GM23338 (cell line): Measurements from ENCODE around the gene AGPAT4. TPM values are rescaled to one million over a fixed set of nuclear protein-coding genes. Genes with fewer than 3 reads are reported as not detected.

ENCODE experiments used
- ATAC-seq: fragments of 200-7000 bp; cut with Tn5 transposase; 3 replicates; pipeline ENCODE4 v1.9.1; 2020
- DNase-seq: peaks from one replicate; pipeline ENCODE4 v3.0.0-alpha.2; 2015; ENCODE audit warnings: low spot score
- H2AFZ ChIP-seq: fragments of 200-600 bp; sonication (generic); 2 replicates; pipeline ENCODE4 v1.8.0; 2016; ENCODE audit warnings: antibody characterized with exemption, mild to moderate bottlenecking, moderate library complexity
- H3F3A ChIP-seq: fragments of 200-600 bp; sonication (generic); replicated peaks from 2 replicates; pipeline ENCODE4 v1.8.0; 2017; ENCODE audit warnings: antibody characterized with exemption, mixed run types, low read depth
- H3K27ac ChIP-seq: fragments of 200-600 bp; sonication (generic); 2 replicates; pipeline ENCODE4 v1.6.1; 2016; ENCODE audit warnings: low read depth
- H3K27me3 ChIP-seq: fragments of 200-600 bp; sonication (generic); 2 replicates; pipeline ENCODE4 v1.8.0; 2016; ENCODE audit warnings: mild to moderate bottlenecking, mixed run types, moderate library complexity; ENCODE audit not compliant: insufficient read depth
- H3K36me3 ChIP-seq: fragments of 200-600 bp; sonication (generic); 2 replicates; pipeline ENCODE4 v1.8.0; 2016; ENCODE audit warnings: mild to moderate bottlenecking; ENCODE audit not compliant: insufficient read depth
- H3K4me1 ChIP-seq: fragments of 200-600 bp; sonication (generic); 2 replicates; pipeline ENCODE4 v1.8.0; 2016; ENCODE audit warnings: mild to moderate bottlenecking, moderate library complexity; ENCODE audit not compliant: insufficient read depth
- H3K4me2 ChIP-seq: fragments of 200-600 bp; sonication (generic); 2 replicates; pipeline ENCODE4 v1.7.1; 2017; ENCODE audit warnings: mixed run types
- H3K4me3 ChIP-seq: fragments of 200-600 bp; sonication (generic); 2 replicates; pipeline ENCODE4 v1.6.1; 2016; ENCODE audit warnings: mixed run types
- H3K79me2 ChIP-seq: fragments of 200-600 bp; sonication (generic); replicated peaks from 2 replicates; pipeline ENCODE4 v1.8.0; 2017; ENCODE audit warnings: mild to moderate bottlenecking; ENCODE audit not compliant: insufficient read depth
- H3K9me2 ChIP-seq: fragments of 200-600 bp; sonication (generic); 2 replicates; pipeline ENCODE4 v1.8.0; 2017; ENCODE audit not compliant: insufficient read depth
- H4K20me1 ChIP-seq: fragments of 200-600 bp; sonication (generic); replicated peaks from 2 replicates; pipeline ENCODE4 v1.8.0; 2017; ENCODE audit warnings: mild to moderate bottlenecking; ENCODE audit not compliant: insufficient read depth
- H3K27ac Mint-ChIP-seq: 2 replicates; pipeline ENCODE4 v1.8.0; 2020; ENCODE audit warnings: inconsistent platforms, mild to moderate bottlenecking, moderate library complexity, mixed read lengths
- H3K27me3 Mint-ChIP-seq: 3 replicates; pipeline ENCODE4 v1.8.0; 2022; ENCODE audit warnings: low read depth, mild to moderate bottlenecking, moderate library complexity, mixed read lengths, inconsistent platforms; ENCODE audit not compliant: insufficient read depth, poor library complexity
- H3K36me3 Mint-ChIP-seq: 3 replicates; pipeline ENCODE4 v1.8.0; 2021; ENCODE audit warnings: low read depth, mild to moderate bottlenecking, inconsistent platforms, moderate library complexity, mixed read lengths
- H3K4me1 Mint-ChIP-seq: 3 replicates; pipeline ENCODE4 v1.8.0; 2020; ENCODE audit warnings: mild to moderate bottlenecking, inconsistent platforms, mixed read lengths
- H3K4me3 Mint-ChIP-seq: 3 replicates; pipeline ENCODE4 v1.8.0; 2021; ENCODE audit warnings: moderate library complexity, mild to moderate bottlenecking, inconsistent platforms, mixed read lengths
- H3K9me3 Mint-ChIP-seq: 3 replicates; pipeline ENCODE4 v1.8.0; 2020; ENCODE audit warnings: moderate library complexity, mild to moderate bottlenecking, inconsistent platforms, mixed read lengths
- CREB1 ChIP-seq: fragments of 250-450 bp; sonication (Bioruptor Pico); IDR thresholded peaks from 2 replicates; pipeline ENCODE4 v1.5.0; 2020; ENCODE audit warnings: low read depth, mild to moderate bottlenecking, moderate library complexity
- EZH2phosphoT487 ChIP-seq: fragments of 200-600 bp; sonication (generic); IDR thresholded peaks from one replicate; pipeline ENCODE4 v1.8.1; 2018; ENCODE audit warnings: antibody characterized with exemption; ENCODE audit not compliant: unreplicated experiment
- NANOG ChIP-seq: IDR thresholded peaks from 2 replicates; pipeline ENCODE4 v1.6.1; 2016; ENCODE audit warnings: antibody characterized with exemption, borderline replicate concordance
- polyA plus RNA-seq: library from polyadenylated mRNA; unstranded; fragments of >200 nt; fragmentation: Nextera tagmentation; extraction: Ambion mirVana; gene quantifications from 2 replicates; pipeline ENCODE4 v1.2.1, GENCODE V29; 2016
- total RNA-seq: library from RNA; depleted of rRNA; stranded (reverse); fragments of >200 nt; shearing (Covaris generic); gene quantifications from 2 replicates; pipeline ENCODE4 v1.2.3, GENCODE V29; 2014
- TF ChIP-seq, protein P1 (sequence below): fragments of 250-450 bp; sonication (Bioruptor Pico); IDR thresholded peaks from 2 replicates; pipeline ENCODE4 v1.5.0; 2020; ENCODE audit warnings: mild to moderate bottlenecking, moderate library complexity
- TF ChIP-seq, protein P2 (sequence below), 2 experiments: fragments of 200-600 bp in 1 of 2; sonication (generic) in 1 of 2; conservative IDR thresholded peaks; 2 replicates each; pipeline versions ENCODE4 v1.5.1 to v1.6.1; 2016 to 2017; ENCODE audit warnings: antibody characterized with exemption in 2 of 2, low read depth in 2 of 2, mild to moderate bottlenecking in 2 of 2, moderate library complexity in 1 of 2
- TF ChIP-seq, protein P3 (sequence below): IDR thresholded peaks from 2 replicates; pipeline ENCODE4 v1.6.1; 2016; ENCODE audit warnings: antibody characterized with exemption

The AGPAT4 gene
- total and polyA plus RNA-seq, 2 experiments from 2014 or later = 8.9 to 19.3 TPM

DNA sequence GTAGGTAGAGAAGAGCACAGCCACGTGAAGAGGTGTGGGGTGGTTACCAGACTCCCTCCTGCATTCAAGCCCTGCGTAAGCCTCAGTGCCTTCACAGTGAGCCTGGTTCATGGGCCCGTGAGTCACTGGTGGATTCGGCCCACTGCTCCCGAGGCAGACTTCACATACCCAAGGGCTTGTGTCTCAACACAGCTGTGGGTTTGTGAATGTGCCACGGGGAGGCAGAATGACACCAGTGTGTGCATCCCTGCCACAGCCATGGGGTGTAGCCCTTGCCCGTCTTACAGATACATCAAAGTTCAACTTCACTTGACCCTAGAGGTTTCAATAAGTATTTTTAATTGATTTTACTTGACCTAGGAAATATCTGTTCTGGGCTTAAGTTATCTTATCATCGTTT lies 173.8 kb downstream of the AGPAT4 start (continued):
- TF ChIP-seq, protein P1, sequence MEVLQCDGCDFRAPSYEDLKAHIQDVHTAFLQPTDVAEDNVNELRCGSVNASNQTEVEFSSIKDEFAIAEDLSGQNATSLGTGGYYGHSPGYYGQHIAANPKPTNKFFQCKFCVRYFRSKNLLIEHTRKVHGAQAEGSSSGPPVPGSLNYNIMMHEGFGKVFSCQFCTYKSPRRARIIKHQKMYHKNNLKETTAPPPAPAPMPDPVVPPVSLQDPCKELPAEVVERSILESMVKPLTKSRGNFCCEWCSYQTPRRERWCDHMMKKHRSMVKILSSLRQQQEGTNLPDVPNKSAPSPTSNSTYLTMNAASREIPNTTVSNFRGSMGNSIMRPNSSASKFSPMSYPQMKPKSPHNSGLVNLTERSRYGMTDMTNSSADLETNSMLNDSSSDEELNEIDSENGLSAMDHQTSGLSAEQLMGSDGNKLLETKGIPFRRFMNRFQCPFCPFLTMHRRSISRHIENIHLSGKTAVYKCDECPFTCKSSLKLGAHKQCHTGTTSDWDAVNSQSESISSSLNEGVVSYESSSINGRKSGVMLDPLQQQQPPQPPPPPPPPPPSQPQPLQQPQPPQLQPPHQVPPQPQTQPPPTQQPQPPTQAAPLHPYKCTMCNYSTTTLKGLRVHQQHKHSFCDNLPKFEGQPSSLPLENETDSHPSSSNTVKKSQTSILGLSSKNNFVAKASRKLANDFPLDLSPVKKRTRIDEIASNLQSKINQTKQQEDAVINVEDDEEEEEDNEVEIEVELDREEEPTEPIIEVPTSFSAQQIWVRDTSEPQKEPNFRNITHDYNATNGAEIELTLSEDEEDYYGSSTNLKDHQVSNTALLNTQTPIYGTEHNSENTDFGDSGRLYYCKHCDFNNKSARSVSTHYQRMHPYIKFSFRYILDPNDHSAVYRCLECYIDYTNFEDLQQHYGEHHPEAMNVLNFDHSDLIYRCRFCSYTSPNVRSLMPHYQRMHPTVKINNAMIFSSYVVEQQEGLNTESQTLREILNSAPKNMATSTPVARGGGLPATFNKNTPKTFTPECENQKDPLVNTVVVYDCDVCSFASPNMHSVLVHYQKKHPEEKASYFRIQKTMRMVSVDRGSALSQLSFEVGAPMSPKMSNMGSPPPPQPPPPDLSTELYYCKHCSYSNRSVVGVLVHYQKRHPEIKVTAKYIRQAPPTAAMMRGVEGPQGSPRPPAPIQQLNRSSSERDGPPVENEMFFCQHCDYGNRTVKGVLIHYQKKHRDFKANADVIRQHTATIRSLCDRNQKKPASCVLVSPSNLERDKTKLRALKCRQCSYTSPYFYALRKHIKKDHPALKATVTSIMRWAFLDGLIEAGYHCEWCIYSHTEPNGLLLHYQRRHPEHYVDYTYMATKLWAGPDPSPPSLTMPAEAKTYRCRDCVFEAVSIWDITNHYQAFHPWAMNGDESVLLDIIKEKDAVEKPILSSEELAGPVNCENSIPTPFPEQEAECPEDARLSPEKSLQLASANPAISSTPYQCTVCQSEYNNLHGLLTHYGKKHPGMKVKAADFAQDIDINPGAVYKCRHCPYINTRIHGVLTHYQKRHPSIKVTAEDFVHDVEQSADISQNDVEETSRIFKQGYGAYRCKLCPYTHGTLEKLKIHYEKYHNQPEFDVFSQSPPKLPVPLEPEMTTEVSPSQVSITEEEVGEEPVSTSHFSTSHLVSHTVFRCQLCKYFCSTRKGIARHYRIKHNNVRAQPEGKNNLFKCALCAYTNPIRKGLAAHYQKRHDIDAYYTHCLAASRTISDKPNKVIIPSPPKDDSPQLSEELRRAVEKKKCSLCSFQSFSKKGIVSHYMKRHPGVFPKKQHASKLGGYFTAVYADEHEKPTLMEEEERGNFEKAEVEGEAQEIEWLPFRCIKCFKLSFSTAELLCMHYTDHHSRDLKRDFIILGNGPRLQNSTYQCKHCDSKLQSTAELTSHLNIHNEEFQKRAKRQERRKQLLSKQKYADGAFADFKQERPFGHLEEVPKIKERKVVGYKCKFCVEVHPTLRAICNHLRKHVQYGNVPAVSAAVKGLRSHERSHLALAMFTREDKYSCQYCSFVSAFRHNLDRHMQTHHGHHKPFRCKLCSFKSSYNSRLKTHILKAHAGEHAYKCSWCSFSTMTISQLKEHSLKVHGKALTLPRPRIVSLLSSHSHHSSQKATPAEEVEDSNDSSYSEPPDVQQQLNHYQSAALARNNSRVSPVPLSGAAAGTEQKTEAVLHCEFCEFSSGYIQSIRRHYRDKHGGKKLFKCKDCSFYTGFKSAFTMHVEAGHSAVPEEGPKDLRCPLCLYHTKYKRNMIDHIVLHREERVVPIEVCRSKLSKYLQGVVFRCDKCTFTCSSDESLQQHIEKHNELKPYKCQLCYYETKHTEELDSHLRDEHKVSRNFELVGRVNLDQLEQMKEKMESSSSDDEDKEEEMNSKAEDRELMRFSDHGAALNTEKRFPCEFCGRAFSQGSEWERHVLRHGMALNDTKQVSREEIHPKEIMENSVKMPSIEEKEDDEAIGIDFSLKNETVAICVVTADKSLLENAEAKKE (CRISPR knock-in tag) = no peak
- TF ChIP-seq, protein P2, sequence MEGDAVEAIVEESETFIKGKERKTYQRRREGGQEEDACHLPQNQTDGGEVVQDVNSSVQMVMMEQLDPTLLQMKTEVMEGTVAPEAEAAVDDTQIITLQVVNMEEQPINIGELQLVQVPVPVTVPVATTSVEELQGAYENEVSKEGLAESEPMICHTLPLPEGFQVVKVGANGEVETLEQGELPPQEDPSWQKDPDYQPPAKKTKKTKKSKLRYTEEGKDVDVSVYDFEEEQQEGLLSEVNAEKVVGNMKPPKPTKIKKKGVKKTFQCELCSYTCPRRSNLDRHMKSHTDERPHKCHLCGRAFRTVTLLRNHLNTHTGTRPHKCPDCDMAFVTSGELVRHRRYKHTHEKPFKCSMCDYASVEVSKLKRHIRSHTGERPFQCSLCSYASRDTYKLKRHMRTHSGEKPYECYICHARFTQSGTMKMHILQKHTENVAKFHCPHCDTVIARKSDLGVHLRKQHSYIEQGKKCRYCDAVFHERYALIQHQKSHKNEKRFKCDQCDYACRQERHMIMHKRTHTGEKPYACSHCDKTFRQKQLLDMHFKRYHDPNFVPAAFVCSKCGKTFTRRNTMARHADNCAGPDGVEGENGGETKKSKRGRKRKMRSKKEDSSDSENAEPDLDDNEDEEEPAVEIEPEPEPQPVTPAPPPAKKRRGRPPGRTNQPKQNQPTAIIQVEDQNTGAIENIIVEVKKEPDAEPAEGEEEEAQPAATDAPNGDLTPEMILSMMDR (conservative IDR thresholded peaks at IDR 0.05; ENCODE audit: low read depth in 2 of 2) = no peak
- no peak for TF ChIP-seq CREB1 (CRISPR knock-in tag)
- no peak for TF ChIP-seq NANOG

DNA sequence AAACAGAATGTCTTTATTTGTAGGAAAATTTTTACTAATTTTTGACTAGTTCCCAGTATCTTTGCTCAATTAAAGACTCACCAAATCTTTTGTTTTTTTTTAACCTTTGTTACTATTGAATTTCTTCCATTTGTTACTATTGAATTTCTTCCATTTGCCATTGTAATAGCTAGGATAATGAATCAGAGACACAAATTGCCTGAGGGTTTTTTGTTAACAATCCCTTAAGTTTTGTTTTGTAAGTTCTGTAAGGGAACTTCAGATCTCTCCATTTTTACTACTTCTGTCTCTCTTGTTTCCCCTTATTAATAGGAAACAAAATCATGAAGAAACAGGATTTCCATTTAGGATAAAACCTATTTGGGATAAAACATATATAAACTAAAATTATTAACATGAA lies 177.9 kb downstream of the AGPAT4 start:
- H3K27ac ChIP-seq = no peak overlapping the region

More for the DNA sequence above, 177.9 kb downstream of the AGPAT4 start:
- Histone ChIP-seq H3K79me2 (no peaks in the 10 kb centered on the region), H3K4me2 (no peak overlapping the region), H4K20me1 (peaks cover 3% of the 10 kb centered on the region; the same call in 1 of the 2 replicates), H3K27me3 (no peaks in the 10 kb centered on the region), H3K36me3 (peaks cover 7% of the 10 kb centered on the region; the same call in 1 of the 2 replicates), H3K4me1 (peaks cover 4% of the 10 kb centered on the region; the same call in 1 of the 2 replicates), H2AFZ (no peak overlapping the region), H3K4me3 (no peak overlapping the region), H3F3A (no peaks in the 10 kb centered on the region), H3K9me2 (no peaks in the 10 kb centered on the region)
- no peak overlapping the region for H3K4me3 Mint-ChIP-seq
- H3K9me3 Mint-ChIP-seq = no peaks in the 10 kb centered on the region
- no peaks in the 10 kb centered on the region for H3K27me3 Mint-ChIP-seq
- no peak for DNase-seq
- no peak for ATAC-seq
- no peak overlapping the region for H3K27ac Mint-ChIP-seq
- no peaks in the 10 kb centered on the region; the same call in 2 of the 3 replicates for H3K4me1 Mint-ChIP-seq
- TF ChIP-seq, protein P3, sequence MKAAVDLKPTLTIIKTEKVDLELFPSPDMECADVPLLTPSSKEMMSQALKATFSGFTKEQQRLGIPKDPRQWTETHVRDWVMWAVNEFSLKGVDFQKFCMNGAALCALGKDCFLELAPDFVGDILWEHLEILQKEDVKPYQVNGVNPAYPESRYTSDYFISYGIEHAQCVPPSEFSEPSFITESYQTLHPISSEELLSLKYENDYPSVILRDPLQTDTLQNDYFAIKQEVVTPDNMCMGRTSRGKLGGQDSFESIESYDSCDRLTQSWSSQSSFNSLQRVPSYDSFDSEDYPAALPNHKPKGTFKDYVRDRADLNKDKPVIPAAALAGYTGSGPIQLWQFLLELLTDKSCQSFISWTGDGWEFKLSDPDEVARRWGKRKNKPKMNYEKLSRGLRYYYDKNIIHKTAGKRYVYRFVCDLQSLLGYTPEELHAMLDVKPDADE = no peak
- TF ChIP-seq EZH2phosphoT487 (no peak), NANOG (no peak)
- peaks cover 28% of the 10 kb centered on the region for H3K36me3 Mint-ChIP-seq
